Testis (tissue), 3 donors: ENCODE results near the gene CARMIL1. TPM values are rescaled to one million over a fixed set of nuclear protein-coding genes. Genes with fewer than 3 reads are reported as not detected.

Experiments
- DNase-seq: peaks from one replicate; pipeline ENCODE4 v3.0.0-alpha.2; 2019
- H3K27ac ChIP-seq, 2 donors: fragments of 200-600 bp; sonication (generic); one replicate each; pipeline ENCODE4 v1.5.1; 2019
- H3K27me3 ChIP-seq: fragments of 200-600 bp; sonication (generic); one replicate; pipeline ENCODE4 v1.5.1; 2019
- H3K36me3 ChIP-seq: fragments of 200-600 bp; sonication (generic); one replicate; pipeline ENCODE4 v1.5.1; 2017; ENCODE audit warnings: low read depth; ENCODE audit errors: missing control alignments
- H3K4me1 ChIP-seq: fragments of 200-600 bp; sonication (generic); one replicate; pipeline ENCODE4 v1.5.1; 2019
- H3K4me3 ChIP-seq, 2 donors: fragments of 200-600 bp; sonication (generic); one replicate each; pipeline ENCODE4 v1.5.1; 2017 to 2019
- H3K9me3 ChIP-seq: fragments of 200-600 bp; sonication (generic); one replicate; pipeline ENCODE4 v1.5.1; 2017
- CTCF ChIP-seq, 3 experiments: fragments of 450-650 bp in 2 of 3; fragments of 200-600 bp in 1 of 3; sonication (generic) in 1 of 3; IDR thresholded peaks; one replicate each; pipeline ENCODE4 v1.5.1; 2016 to 2019; ENCODE audit warnings: antibody characterized with exemption in 3 of 3, mild to moderate bottlenecking in 2 of 3, moderate library complexity in 1 of 3
- POLR2A ChIP-seq: fragments of 450-650 bp; IDR thresholded peaks from one replicate; pipeline ENCODE4 v1.6.1; 2017; ENCODE audit warnings: antibody characterized with exemption, mild to moderate bottlenecking, moderate library complexity
- WGBS, 2 donors: methylation state at CpG; one replicate each; pipeline ENCODE4 v1.1.5; 2018; 5-methylcytosine and 5-hydroxymethylcytosine counted together
- intact Hi-C: fragments of 100-400 bp; cut with DNase I; formaldehyde crosslinking; loops from one replicate; pipeline ENCODE4 v1.15.1; 2023; ENCODE audit warnings: low total_unique reads
- polyA plus RNA-seq: library from polyadenylated mRNA; stranded (reverse); fragments of 350-450 nt; fragmentation: Illumina TruSeq; extraction: RNeasy Lipid Tissue Mini Kit (QIAGEN cat#74804); gene quantifications from one replicate; pipeline ENCODE4 v1.2.3, GENCODE V29; 2014; ENCODE audit warnings: low read depth, low replicate concordance; ENCODE audit not compliant: insufficient read depth
- total RNA-seq, 2 donors: library from RNA; depleted of rRNA; stranded (reverse); fragments of >200 nt; gene quantifications; one replicate each; pipeline ENCODE4 v1.2.3, GENCODE V29; 2016

The CARMIL1 gene
- total and polyA plus RNA-seq, 3 donors from 2014 or later = 39.4 to 120 (median 108) TPM

GRCh38 chr6:25428758-25429317 lies 149.7 kb downstream of the CARMIL1 start:
- TF ChIP-seq POLR2A (no peak), CTCF (IDR thresholded peaks at IDR 0.05) (no peak)
- Histone ChIP-seq H3K27ac (no peak overlapping the region), H3K4me3 (no peak overlapping the region), H3K27me3 (no peaks in the 10 kb centered on the region), H3K36me3 (no peaks in the 10 kb centered on the region), H3K4me1 (peaks cover under 1% of the 10 kb centered on the region), H3K9me3 (no peaks in the 10 kb centered on the region)
- DNase-seq = no peak
- intact Hi-C loops = no loop called here
- WGBS, 2 donors = 67 to 93% methylated on average over 1 of the region's 1 CpG

- Histone ChIP-seq H3K27me3 (no peaks in the 10 kb centered on the region), H3K4me1 (no peaks in the 10 kb centered on the region), H3K27ac (no peak overlapping the region), H3K36me3 (no peaks in the 10 kb centered on the region), H3K9me3 (no peaks in the 10 kb centered on the region), H3K4me3 (no peak overlapping the region)
- no peak for DNase-seq
- 83 to 86% methylated on average over 7 of the region's 7 CpGs for WGBS, 2 donors
- intact Hi-C loops = no loop called here
- TF ChIP-seq CTCF (IDR thresholded peaks at IDR 0.05) (no peak), POLR2A (no peak)
Observed at GRCh38 chr6:25431306-25431974, 152.3 kb downstream of the CARMIL1 start.

GRCh38 chr6:25431975-25432307 lies 152.8 kb downstream of the CARMIL1 start:
- Histone ChIP-seq H3K36me3 (no peaks in the 10 kb centered on the region), H3K4me1 (no peaks in the 10 kb centered on the region), H3K27ac (no peak overlapping the region), H3K9me3 (no peaks in the 10 kb centered on the region), H3K4me3 (no peak overlapping the region), H3K27me3 (no peaks in the 10 kb centered on the region)
- 77 to 79% methylated on average over 3 of the region's 3 CpGs for WGBS, 2 donors
- intact Hi-C loops = no loop called here
- TF ChIP-seq CTCF (IDR thresholded peaks at IDR 0.05) = no peak
- TF ChIP-seq POLR2A = no peak
- DNase-seq = no peak

GRCh38 chr6:25434921-25435320 lies 155.7 kb downstream of the CARMIL1 start:
- no peak for DNase-seq
- no peaks in the 10 kb centered on the region for H3K36me3 ChIP-seq
- H3K4me3 ChIP-seq = no peak overlapping the region
- intact Hi-C loops = no loop called here
- no peak for TF ChIP-seq CTCF (IDR thresholded peaks at IDR 0.05)
- no peak for TF ChIP-seq POLR2A
- H3K27me3 ChIP-seq = no peaks in the 10 kb centered on the region
- no peaks in the 10 kb centered on the region for H3K4me1 ChIP-seq
- no peaks in the 10 kb centered on the region for H3K9me3 ChIP-seq
- WGBS, 2 donors = 66 to 78% methylated on average over 3 of the region's 3 CpGs
- no peak overlapping the region for H3K27ac ChIP-seq
